Neutrophil (primary cell): ENCODE data around the gene GPATCH4.

Source experiments
- H3K27ac ChIP-seq: fragments of 200-600 bp; sonication (generic); 2 replicates; pipeline ENCODE4 v1.5.1; 2016; ENCODE audit warnings: mild to moderate bottlenecking, moderate library complexity
- H3K27me3 ChIP-seq: fragments of 200-600 bp; sonication (generic); 2 replicates; pipeline ENCODE4 v1.6.0; 2016; ENCODE audit warnings: mild to moderate bottlenecking
- H3K36me3 ChIP-seq: fragments of 200-600 bp; sonication (generic); 2 replicates; pipeline ENCODE4 v1.5.1; 2017
- H3K4me1 ChIP-seq, 2 experiments: fragments of 200-600 bp in 1 of 2; sonication (generic) in 1 of 2; 1 replicate in 1 of 2; 2 replicates in 1 of 2; pipeline versions ENCODE4 v1.5.1 to v1.6.1; 2013 to 2016; ENCODE audit warnings: low read depth in 1 of 2, low read length in 1 of 2, mild to moderate bottlenecking in 1 of 2, moderate library complexity in 1 of 2; ENCODE audit not compliant: control insufficient read depth in 1 of 2, insufficient read depth in 1 of 2
- H3K4me3 ChIP-seq, 2 experiments: fragments of 200-600 bp in 1 of 2; sonication (generic) in 1 of 2; 1 replicate in 1 of 2; 2 replicates in 1 of 2; pipeline ENCODE4 v1.5.1; 2013 to 2016; ENCODE audit warnings: low read depth in 1 of 2, low read length in 1 of 2, mild to moderate bottlenecking in 1 of 2, moderate library complexity in 1 of 2
- H3K9me3 ChIP-seq: fragments of 200-600 bp; sonication (generic); 2 replicates; pipeline ENCODE4 v1.5.1; 2016
- CTCF ChIP-seq: fragments of 200-600 bp; sonication (generic); IDR thresholded peaks from 2 replicates; pipeline ENCODE4 v1.5.1; 2016; ENCODE audit warnings: antibody characterized with exemption

Gene GPATCH4

GRCh38 chr1:156582388-156583017, 18.8 kb downstream of the GPATCH4 start:
- Histone ChIP-seq H3K27me3 (no peaks in the 10 kb centered on the region), H3K36me3 (no peaks in the 10 kb centered on the region), H3K9me3 (no peaks in the 10 kb centered on the region), H3K4me3 (no peak overlapping the region), H3K4me1 (no peaks in the 10 kb centered on the region), H3K27ac (no peak overlapping the region)
- TF ChIP-seq CTCF = no peak

GRCh38 chr1:156581661-156582387, 19.5 kb downstream of the GPATCH4 start:
- no peak overlapping the region for H3K27ac ChIP-seq
- no peak for TF ChIP-seq CTCF
- H3K27me3 ChIP-seq = no peaks in the 10 kb centered on the region
- no peak overlapping the region for H3K4me3 ChIP-seq
- no peaks in the 10 kb centered on the region for H3K4me1 ChIP-seq
- no peaks in the 10 kb centered on the region for H3K36me3 ChIP-seq
- no peaks in the 10 kb centered on the region for H3K9me3 ChIP-seq

GRCh38 chr1:156579472-156579871, 21.8 kb downstream of the GPATCH4 start, which contains the start of gene TTC24:
TTC24 (plus strand) TSS chr1:156579723; CDS start chr1:156581365, 1,642 bp downstream.
- Histone ChIP-seq H3K9me3 (no peaks in the 10 kb centered on the region), H3K4me3 (no peak within 1 kb of the TSS), H3K4me1 (no peaks in the 10 kb centered on the region), H3K36me3 (no peaks in the 10 kb centered on the region), H3K27me3 (peaks cover 8% of the 10 kb centered on the region), H3K27ac (no peak within 1 kb of the TSS)
- no peak for TF ChIP-seq CTCF

DNA sequence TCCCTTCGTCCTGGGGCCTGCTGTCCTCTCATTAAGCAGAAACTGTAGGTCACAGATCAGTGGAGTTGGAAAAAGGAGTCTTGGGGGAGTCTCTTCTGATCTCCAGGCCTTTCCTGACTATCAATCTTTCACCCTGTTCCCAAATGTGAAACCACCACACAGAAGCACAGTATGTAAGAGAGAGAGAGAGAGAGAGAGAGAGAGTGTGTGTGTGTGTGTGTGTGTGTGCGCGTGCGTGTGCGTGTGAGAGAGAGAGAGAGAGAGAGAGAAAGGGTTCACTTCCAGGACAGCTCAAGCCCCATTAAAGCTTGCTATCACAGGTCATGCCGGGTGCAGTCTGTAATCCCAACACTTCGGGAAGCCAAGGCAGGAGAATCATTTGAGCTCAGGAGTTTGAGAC, 23.2 kb downstream of the GPATCH4 start:
- no peaks in the 10 kb centered on the region for H3K36me3 ChIP-seq
- H3K4me1 ChIP-seq = no peaks in the 10 kb centered on the region
- no peak for TF ChIP-seq CTCF
- no peaks in the 10 kb centered on the region for H3K9me3 ChIP-seq
- H3K27me3 ChIP-seq = peaks cover 14% of the 10 kb centered on the region
- H3K27ac ChIP-seq = no peak overlapping the region
- H3K4me3 ChIP-seq = no peak overlapping the region

GRCh38 chr1:156577550-156577949, 23.7 kb downstream of the GPATCH4 start:
- H3K27me3 ChIP-seq = peaks cover 14% of the 10 kb centered on the region
- H3K9me3 ChIP-seq = no peaks in the 10 kb centered on the region
- H3K27ac ChIP-seq = no peak overlapping the region
- H3K36me3 ChIP-seq = no peaks in the 10 kb centered on the region
- H3K4me1 ChIP-seq = peaks cover 2 to 3% of the 10 kb centered on the region in 2 experiments
- no peak overlapping the region for H3K4me3 ChIP-seq
- TF ChIP-seq CTCF = no peak
